ENCODE data around the gene LRIT1. TPM values are rescaled to one million over a fixed set of nuclear protein-coding genes. Genes with fewer than 3 reads are reported as not detected.

The LRIT1 gene
- polyA plus RNA-seq, 1 donor = not detected

GRCh38 chr10:84214046-84214572, 27.2 kb downstream of the LRIT1 start:
- DNase-seq = no peak
- Histone ChIP-seq H3K9me3 (ENCODE audit: control insufficient read depth, low read depth, low read length) (peaks cover 2% of the 10 kb centered on the region), H3K36me3 (ENCODE audit: control insufficient read depth, insufficient read depth, low read length) (no peaks in the 10 kb centered on the region), H3K27me3 (ENCODE audit: control insufficient read depth, insufficient read depth, low read length) (no peaks in the 10 kb centered on the region), H3K4me1 (ENCODE audit: control insufficient read depth, insufficient read depth, low read length) (no peaks in the 10 kb centered on the region), H3K27ac (ENCODE audit: low read length) (no peak overlapping the region), H3K4me3 (ENCODE audit: low read length) (no peak overlapping the region)
- no CpG with 5 or more reads among the region's 25 CpGs for WGBS (ENCODE audit: insufficient coverage, low lambda C conversion rate)

DNA sequence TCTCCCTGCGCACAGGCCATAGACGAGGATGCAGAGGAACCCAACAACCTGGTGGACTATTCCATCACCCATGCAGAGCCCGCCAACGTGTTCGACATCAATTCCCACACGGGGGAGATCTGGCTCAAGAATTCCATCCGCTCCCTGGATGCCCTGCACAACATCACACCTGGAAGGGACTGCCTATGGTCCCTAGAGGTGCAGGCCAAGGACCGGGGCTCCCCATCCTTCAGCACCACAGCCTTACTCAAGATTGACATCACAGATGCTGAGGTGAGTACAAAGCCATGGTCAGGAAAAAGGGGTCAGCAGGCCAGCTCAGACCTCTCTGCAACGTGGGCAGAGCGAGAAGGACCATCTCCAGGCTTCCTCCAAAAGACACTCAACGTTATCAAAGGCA, 28.3 kb downstream of the LRIT1 start:
- H3K27me3 ChIP-seq (ENCODE audit: control insufficient read depth, insufficient read depth, low read length) = no peaks in the 10 kb centered on the region
- H3K27ac ChIP-seq (ENCODE audit: low read length) = no peak overlapping the region
- H3K4me1 ChIP-seq (ENCODE audit: control insufficient read depth, insufficient read depth, low read length) = no peaks in the 10 kb centered on the region
- H3K9me3 ChIP-seq (ENCODE audit: control insufficient read depth, low read depth, low read length) = peaks cover 2% of the 10 kb centered on the region
- no peak overlapping the region for H3K4me3 ChIP-seq (ENCODE audit: low read length)
- H3K36me3 ChIP-seq (ENCODE audit: control insufficient read depth, insufficient read depth, low read length) = no peaks in the 10 kb centered on the region
- DNase-seq = no peak
- WGBS (ENCODE audit: insufficient coverage, low lambda C conversion rate) = no CpG with 5 or more reads among the region's 11 CpGs

- WGBS (ENCODE audit: insufficient coverage, low lambda C conversion rate) = 100% methylated on average over 1 of the region's 5 CpGs
- no peak for DNase-seq
- Histone ChIP-seq H3K9me3 (ENCODE audit: control insufficient read depth, low read depth, low read length) (peaks cover 2% of the 10 kb centered on the region), H3K4me3 (ENCODE audit: low read length) (no peak overlapping the region), H3K4me1 (ENCODE audit: control insufficient read depth, insufficient read depth, low read length) (no peaks in the 10 kb centered on the region), H3K27me3 (ENCODE audit: control insufficient read depth, insufficient read depth, low read length) (no peaks in the 10 kb centered on the region), H3K27ac (ENCODE audit: low read length) (no peak overlapping the region), H3K36me3 (ENCODE audit: control insufficient read depth, insufficient read depth, low read length) (no peaks in the 10 kb centered on the region)
Measured at GRCh38 chr10:84212014-84212413, 29.3 kb downstream of the LRIT1 start.

DNA sequence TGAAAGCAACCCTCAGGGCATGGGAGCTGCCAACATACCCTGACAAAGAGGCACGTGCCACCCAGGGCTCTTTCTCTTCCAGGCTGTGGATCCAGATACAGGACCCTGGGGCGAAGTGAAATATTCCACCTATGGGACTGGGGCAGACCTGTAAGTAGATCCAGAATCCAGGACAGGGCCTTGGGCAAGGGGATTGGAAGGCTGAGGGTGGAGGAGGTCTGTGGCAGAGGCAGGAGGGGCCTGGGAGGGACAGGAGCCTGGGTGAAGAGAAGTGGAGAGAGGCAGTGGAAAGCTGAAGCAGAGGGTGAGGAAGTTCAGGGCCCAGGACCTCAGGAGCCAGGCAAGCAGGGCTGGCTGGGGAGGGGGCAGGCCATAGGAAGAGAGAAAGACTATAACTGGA, 29.8 kb downstream of the LRIT1 start:
- Histone ChIP-seq H3K36me3 (ENCODE audit: control insufficient read depth, insufficient read depth, low read length) (no peaks in the 10 kb centered on the region), H3K27me3 (ENCODE audit: control insufficient read depth, insufficient read depth, low read length) (no peaks in the 10 kb centered on the region), H3K4me1 (ENCODE audit: control insufficient read depth, insufficient read depth, low read length) (peaks cover 1% of the 10 kb centered on the region), H3K4me3 (ENCODE audit: low read length) (no peak overlapping the region), H3K27ac (ENCODE audit: low read length) (no peak overlapping the region), H3K9me3 (ENCODE audit: control insufficient read depth, low read depth, low read length) (peaks cover 2% of the 10 kb centered on the region)
- no CpG with 5 or more reads among the region's 2 CpGs for WGBS (ENCODE audit: insufficient coverage, low lambda C conversion rate)
- no peak for DNase-seq

GRCh38 chr10:84208023-84208422, 33.3 kb downstream of the LRIT1 start:
- H3K4me1 ChIP-seq (ENCODE audit: control insufficient read depth, insufficient read depth, low read length) = peaks cover 7% of the 10 kb centered on the region
- WGBS (ENCODE audit: insufficient coverage, low lambda C conversion rate) = no CpG with 5 or more reads among the region's 10 CpGs
- no peaks in the 10 kb centered on the region for H3K36me3 ChIP-seq (ENCODE audit: control insufficient read depth, insufficient read depth, low read length)
- no peak overlapping the region for H3K27ac ChIP-seq (ENCODE audit: low read length)
- no peak overlapping the region for H3K4me3 ChIP-seq (ENCODE audit: low read length)
- no peaks in the 10 kb centered on the region for H3K9me3 ChIP-seq (ENCODE audit: control insufficient read depth, low read depth, low read length)
- DNase-seq = no peak
- H3K27me3 ChIP-seq (ENCODE audit: control insufficient read depth, insufficient read depth, low read length) = no peaks in the 10 kb centered on the region

GRCh38 chr10:84205853-84206525, 35.4 kb downstream of the LRIT1 start:
- no peaks in the 10 kb centered on the region for H3K27me3 ChIP-seq (ENCODE audit: control insufficient read depth, insufficient read depth, low read length)
- H3K9me3 ChIP-seq (ENCODE audit: control insufficient read depth, low read depth, low read length) = no peaks in the 10 kb centered on the region
- no peak overlapping the region for H3K27ac ChIP-seq (ENCODE audit: low read length)
- no peaks in the 10 kb centered on the region for H3K36me3 ChIP-seq (ENCODE audit: control insufficient read depth, insufficient read depth, low read length)
- no peak overlapping the region for H3K4me3 ChIP-seq (ENCODE audit: low read length)
- DNase-seq = peak; percentile 31 to 55
- no CpG with 5 or more reads among the region's 6 CpGs for WGBS (ENCODE audit: insufficient coverage, low lambda C conversion rate)
- H3K4me1 ChIP-seq (ENCODE audit: control insufficient read depth, insufficient read depth, low read length) = peaks cover 23% of the 10 kb centered on the region

GRCh38 chr10:84205049-84205852, 36.1 kb downstream of the LRIT1 start:
- Histone ChIP-seq H3K4me3 (ENCODE audit: low read length) (no peak overlapping the region), H3K9me3 (ENCODE audit: control insufficient read depth, low read depth, low read length) (no peaks in the 10 kb centered on the region), H3K36me3 (ENCODE audit: control insufficient read depth, insufficient read depth, low read length) (no peaks in the 10 kb centered on the region), H3K27ac (ENCODE audit: low read length) (no peak overlapping the region), H3K4me1 (ENCODE audit: control insufficient read depth, insufficient read depth, low read length) (peaks cover 29% of the 10 kb centered on the region), H3K27me3 (ENCODE audit: control insufficient read depth, insufficient read depth, low read length) (no peaks in the 10 kb centered on the region)
- DNase-seq = peak; percentile 39 to 44
- WGBS (ENCODE audit: insufficient coverage, low lambda C conversion rate) = no CpG with 5 or more reads among the region's 8 CpGs

DNA sequence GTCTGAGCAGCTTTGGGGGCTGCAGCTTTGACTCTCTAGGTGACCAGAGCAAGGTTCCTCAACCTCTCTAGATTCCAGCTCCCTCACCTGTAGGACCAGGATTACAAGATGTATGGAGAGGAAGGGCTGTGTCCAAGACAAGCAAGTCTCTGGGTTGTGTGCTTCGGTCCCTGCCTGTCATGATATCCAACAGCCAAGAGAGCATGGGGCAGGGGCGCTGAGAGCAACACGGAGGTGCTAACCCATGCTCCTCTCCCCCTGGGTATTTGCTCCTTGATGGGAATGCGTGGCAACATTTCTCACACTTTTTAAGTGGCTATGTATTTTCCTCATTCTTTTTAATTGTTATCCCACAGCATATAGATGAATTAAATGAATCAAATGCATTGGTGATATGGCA, 36.7 kb downstream of the LRIT1 start:
- no peak overlapping the region for H3K27ac ChIP-seq (ENCODE audit: low read length)
- H3K36me3 ChIP-seq (ENCODE audit: control insufficient read depth, insufficient read depth, low read length) = no peaks in the 10 kb centered on the region
- no peak overlapping the region for H3K4me3 ChIP-seq (ENCODE audit: low read length)
- H3K9me3 ChIP-seq (ENCODE audit: control insufficient read depth, low read depth, low read length) = no peaks in the 10 kb centered on the region
- peaks cover 30% of the 10 kb centered on the region for H3K4me1 ChIP-seq (ENCODE audit: control insufficient read depth, insufficient read depth, low read length)
- no CpG with 5 or more reads among the region's 4 CpGs for WGBS (ENCODE audit: insufficient coverage, low lambda C conversion rate)
- DNase-seq = no peak
- no peaks in the 10 kb centered on the region for H3K27me3 ChIP-seq (ENCODE audit: control insufficient read depth, insufficient read depth, low read length)

GRCh38 chr10:84204122-84204521, 37.2 kb downstream of the LRIT1 start:
- WGBS (ENCODE audit: insufficient coverage, low lambda C conversion rate) = no CpG with 5 or more reads among the region's 4 CpGs
- no peaks in the 10 kb centered on the region for H3K27me3 ChIP-seq (ENCODE audit: control insufficient read depth, insufficient read depth, low read length)
- DNase-seq = no peak
- H3K27ac ChIP-seq (ENCODE audit: low read length) = no peak overlapping the region
- H3K4me3 ChIP-seq (ENCODE audit: low read length) = no peak overlapping the region
- no peaks in the 10 kb centered on the region for H3K36me3 ChIP-seq (ENCODE audit: control insufficient read depth, insufficient read depth, low read length)
- no peaks in the 10 kb centered on the region for H3K9me3 ChIP-seq (ENCODE audit: control insufficient read depth, low read depth, low read length)
- peaks cover 30% of the 10 kb centered on the region for H3K4me1 ChIP-seq (ENCODE audit: control insufficient read depth, insufficient read depth, low read length)

DNA sequence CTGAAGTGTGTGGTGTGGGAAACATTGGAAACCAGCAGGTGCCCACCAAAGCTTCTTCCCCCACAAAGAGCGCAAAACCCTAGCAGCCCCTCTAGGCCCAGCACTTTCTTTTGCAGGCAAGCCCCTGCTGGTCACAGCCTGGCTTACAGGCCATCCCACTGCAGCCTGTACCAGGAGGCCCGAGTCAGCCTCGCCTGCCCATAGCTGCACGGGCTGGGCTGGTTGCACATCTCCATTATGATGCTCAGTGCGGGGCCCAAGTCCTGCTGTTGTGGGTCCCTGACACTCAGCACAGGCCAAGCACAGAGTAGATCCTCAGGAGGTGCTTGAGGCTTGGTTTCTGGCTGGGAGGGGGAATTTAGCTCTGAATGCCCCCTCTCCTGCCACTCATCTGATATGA, 39.0 kb downstream of the LRIT1 start:
- Histone ChIP-seq H3K36me3 (ENCODE audit: control insufficient read depth, insufficient read depth, low read length) (no peaks in the 10 kb centered on the region), H3K9me3 (ENCODE audit: control insufficient read depth, low read depth, low read length) (no peaks in the 10 kb centered on the region), H3K4me1 (ENCODE audit: control insufficient read depth, insufficient read depth, low read length) (peaks cover 43% of the 10 kb centered on the region), H3K4me3 (ENCODE audit: low read length) (no peak overlapping the region), H3K27ac (ENCODE audit: low read length) (no peak overlapping the region), H3K27me3 (ENCODE audit: control insufficient read depth, insufficient read depth, low read length) (no peaks in the 10 kb centered on the region)
- WGBS (ENCODE audit: insufficient coverage, low lambda C conversion rate) = no CpG with 5 or more reads among the region's 5 CpGs
- no peak for DNase-seq
